Measurements from ENCODE around the gene HOXB5.

The HOXB5 gene

DNA sequence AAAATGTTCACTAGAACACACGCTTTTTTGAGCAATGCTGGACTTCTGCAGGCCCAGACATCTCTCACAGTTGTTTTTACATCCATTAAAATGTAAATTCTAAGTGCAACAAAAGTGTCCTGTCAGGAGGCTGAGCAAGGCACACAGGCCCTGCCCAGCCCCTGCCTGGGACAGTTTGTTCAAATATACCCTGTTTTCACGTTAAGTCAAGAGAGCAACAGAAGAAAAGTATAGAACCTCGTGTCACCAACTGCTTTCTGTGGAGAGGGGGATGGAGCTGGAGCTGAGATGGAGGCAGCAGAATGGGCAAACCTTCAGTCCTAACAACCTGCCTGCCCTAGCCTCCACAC, 44.3 kb downstream of the HOXB5 start:
- no peak overlapping the region for H3K27ac ChIP-seq (ENCODE audit: low read length)
- H3K27me3 ChIP-seq (ENCODE audit: insufficient read depth, low read length, poor library complexity) = peaks cover 33% of the 10 kb centered on the region

GRCh38 chr17:48548523-48549280, 44.9 kb downstream of the HOXB5 start:
- no peaks in the 10 kb centered on the region for H4K20me1 ChIP-seq (ENCODE audit: insufficient read depth, low read length)
- TF ChIP-seq CTCF (IDR thresholded peaks at IDR 0.05; ENCODE audit: borderline replicate concordance, extremely low read depth, low read length, poor library complexity, severe bottlenecking) (no peak), EZH2 (IDR thresholded peaks at IDR 0.05; ENCODE audit: borderline replicate concordance, low read depth, low read length, severe bottlenecking) (no peak)
- H3K9ac ChIP-seq (ENCODE audit: low read depth, low read length) = no peak overlapping the region
- no peaks in the 10 kb centered on the region for H3K79me2 ChIP-seq (ENCODE audit: insufficient read depth, low read length)
- no peaks in the 10 kb centered on the region for H3K4me1 ChIP-seq (ENCODE audit: insufficient read depth, low read length)
- peaks cover 33% of the 10 kb centered on the region for H3K27me3 ChIP-seq (ENCODE audit: insufficient read depth, low read length, poor library complexity)
- H3K27ac ChIP-seq (ENCODE audit: low read length) = no peak overlapping the region
- no peak overlapping the region for H3K4me3 ChIP-seq (ENCODE audit: low read depth in 1 of 2, low read length in 2 of 2)
- H3K9me3 ChIP-seq (ENCODE audit: insufficient read depth, low read length, severe bottlenecking) = no peaks in the 10 kb centered on the region
- no peak overlapping the region for H2AFZ ChIP-seq (ENCODE audit: low read depth, low read length)
- H3K4me2 ChIP-seq (ENCODE audit: insufficient read depth, low read length) = no peak overlapping the region
- DNase-seq (no peak), ATAC-seq (ENCODE audit: insufficient read depth, low read depth) (no peak)
- no peaks in the 10 kb centered on the region for H3K36me3 ChIP-seq (ENCODE audit: insufficient read depth, low read length)

More for the DNA sequence above, 44.3 kb downstream of the HOXB5 start:
- no peak overlapping the region for H3K9ac ChIP-seq (ENCODE audit: low read depth, low read length)
- H2AFZ ChIP-seq (ENCODE audit: low read depth, low read length) = no peak overlapping the region
- no peak overlapping the region for H3K4me3 ChIP-seq (ENCODE audit: low read depth in 1 of 2, low read length in 2 of 2)
- H3K9me3 ChIP-seq (ENCODE audit: insufficient read depth, low read length, severe bottlenecking) = no peaks in the 10 kb centered on the region
- TF ChIP-seq EZH2 (IDR thresholded peaks at IDR 0.05; ENCODE audit: borderline replicate concordance, low read depth, low read length, severe bottlenecking) = no peak
- TF ChIP-seq CTCF (IDR thresholded peaks at IDR 0.05; ENCODE audit: borderline replicate concordance, extremely low read depth, low read length, poor library complexity, severe bottlenecking) = no peak
- no peaks in the 10 kb centered on the region for H3K4me1 ChIP-seq (ENCODE audit: insufficient read depth, low read length)
- no peak overlapping the region for H3K4me2 ChIP-seq (ENCODE audit: insufficient read depth, low read length)
- DNase-seq (no peak), ATAC-seq (ENCODE audit: insufficient read depth, low read depth) (no peak)
- H4K20me1 ChIP-seq (ENCODE audit: insufficient read depth, low read length) = no peaks in the 10 kb centered on the region
- H3K36me3 ChIP-seq (ENCODE audit: insufficient read depth, low read length) = no peaks in the 10 kb centered on the region
- H3K79me2 ChIP-seq (ENCODE audit: insufficient read depth, low read length) = no peaks in the 10 kb centered on the region

- Histone ChIP-seq H3K9me3 (ENCODE audit: insufficient read depth, low read length, severe bottlenecking) (no peaks in the 10 kb centered on the region), H3K4me3 (ENCODE audit: low read depth in 1 of 2, low read length in 2 of 2) (no peak overlapping the region), H3K79me2 (ENCODE audit: insufficient read depth, low read length) (no peaks in the 10 kb centered on the region), H2AFZ (ENCODE audit: low read depth, low read length) (no peak overlapping the region), H3K27me3 (ENCODE audit: insufficient read depth, low read length, poor library complexity) (peaks cover 33% of the 10 kb centered on the region), H4K20me1 (ENCODE audit: insufficient read depth, low read length) (no peaks in the 10 kb centered on the region), H3K27ac (ENCODE audit: low read length) (no peak overlapping the region), H3K4me1 (ENCODE audit: insufficient read depth, low read length) (no peaks in the 10 kb centered on the region), H3K4me2 (ENCODE audit: insufficient read depth, low read length) (no peak overlapping the region), H3K36me3 (ENCODE audit: insufficient read depth, low read length) (no peaks in the 10 kb centered on the region), H3K9ac (ENCODE audit: low read depth, low read length) (no peak overlapping the region)
- ATAC-seq (ENCODE audit: insufficient read depth, low read depth) (no peak), DNase-seq (no peak)
- TF ChIP-seq EZH2 (IDR thresholded peaks at IDR 0.05; ENCODE audit: borderline replicate concordance, low read depth, low read length, severe bottlenecking) (no peak), CTCF (IDR thresholded peaks at IDR 0.05; ENCODE audit: borderline replicate concordance, extremely low read depth, low read length, poor library complexity, severe bottlenecking) (no peak)
Measured at GRCh38 chr17:48547808-48548522, 45.6 kb downstream of the HOXB5 start.

Measured in DND-41 (cell line).